Activated gamma-delta T cell treated with Interleukin-2 at 50 U/mL for 16 hours (primary cell): Measurements from ENCODE around the gene CDH22.

Source experiments
- DNase-seq: peaks from one replicate; pipeline ENCODE4 v3.0.0-alpha.2; 2020

The CDH22 gene

DNA sequence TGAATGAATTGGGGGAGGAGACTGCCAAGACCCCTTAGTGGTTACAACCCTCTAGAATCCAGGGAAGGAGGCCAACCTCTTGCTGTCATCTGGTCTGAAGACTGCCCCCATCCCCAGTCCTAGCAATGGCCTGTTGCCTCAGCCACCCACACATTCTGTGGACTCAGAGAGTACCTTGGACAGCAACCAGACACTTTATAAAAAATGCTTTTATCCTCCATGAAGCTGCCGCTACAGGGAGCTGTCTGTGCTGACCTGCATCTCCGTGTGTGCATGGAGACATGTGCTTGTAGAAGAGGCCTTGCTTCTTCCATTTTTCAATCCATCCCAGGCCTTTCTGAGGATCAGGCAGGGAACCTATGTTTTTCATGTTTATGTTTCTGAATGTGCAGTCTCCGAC is 15.2 kb downstream of the CDH22 start:
- DNase-seq: no peak

DNA sequence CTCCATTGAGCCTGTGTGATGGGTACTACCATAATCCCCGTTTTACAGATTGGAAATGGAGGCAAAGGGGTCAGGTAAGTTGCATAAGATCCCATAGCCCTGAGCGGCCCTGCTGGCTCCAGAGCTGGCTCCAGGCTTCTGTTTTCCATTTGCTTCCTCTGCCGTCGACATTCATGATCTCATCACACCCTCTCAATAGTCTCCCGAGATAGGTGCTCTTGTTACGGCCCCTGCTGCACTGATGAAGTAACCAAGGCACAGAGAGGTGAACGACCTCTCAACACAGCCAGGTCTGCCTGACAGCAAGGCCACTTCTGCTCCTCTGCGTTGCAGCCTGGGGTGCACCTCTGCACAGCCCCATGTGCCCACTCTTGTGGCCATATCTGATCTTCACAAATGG is 16.9 kb downstream of the CDH22 start:
- no peak for DNase-seq

DNA sequence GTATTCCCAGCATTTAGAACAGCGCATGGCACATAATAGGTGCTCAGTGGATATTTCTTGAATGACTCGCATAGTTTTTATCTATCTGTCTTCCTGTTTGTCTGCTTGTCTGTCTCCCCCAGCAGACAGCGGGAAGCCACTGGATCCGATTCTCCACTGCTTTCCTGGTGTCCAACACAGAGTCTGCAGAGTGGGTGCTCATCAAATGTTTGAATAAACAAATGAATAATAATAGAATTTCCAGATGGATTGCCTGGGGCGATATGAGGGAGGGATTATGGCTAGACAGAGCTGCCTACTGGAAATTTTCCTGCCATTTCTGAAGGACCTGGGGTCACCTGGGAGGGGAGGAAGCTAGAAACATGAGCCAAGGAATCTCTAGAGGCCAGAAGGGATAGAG is 18.9 kb downstream of the CDH22 start:
- DNase-seq: no peak

DNA sequence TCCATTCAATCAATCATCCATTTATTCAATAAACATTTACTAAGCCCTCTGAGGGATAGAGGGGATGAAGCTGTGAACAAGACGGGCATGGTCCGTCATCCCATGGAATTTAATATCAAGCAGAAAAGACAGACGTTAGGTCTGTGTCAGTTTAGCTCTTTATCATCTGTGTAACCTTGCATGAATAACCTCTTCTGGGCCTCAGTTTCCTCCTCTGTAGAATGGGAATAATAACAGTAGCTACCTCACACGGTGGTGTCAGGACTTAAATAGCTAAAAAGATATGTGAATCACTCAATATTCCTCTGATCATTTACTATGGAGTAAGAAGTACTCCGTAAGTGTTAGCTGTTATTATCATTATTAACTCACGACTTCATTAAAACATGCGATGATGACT is 21.3 kb downstream of the CDH22 start:
- DNase-seq: no peak

DNA sequence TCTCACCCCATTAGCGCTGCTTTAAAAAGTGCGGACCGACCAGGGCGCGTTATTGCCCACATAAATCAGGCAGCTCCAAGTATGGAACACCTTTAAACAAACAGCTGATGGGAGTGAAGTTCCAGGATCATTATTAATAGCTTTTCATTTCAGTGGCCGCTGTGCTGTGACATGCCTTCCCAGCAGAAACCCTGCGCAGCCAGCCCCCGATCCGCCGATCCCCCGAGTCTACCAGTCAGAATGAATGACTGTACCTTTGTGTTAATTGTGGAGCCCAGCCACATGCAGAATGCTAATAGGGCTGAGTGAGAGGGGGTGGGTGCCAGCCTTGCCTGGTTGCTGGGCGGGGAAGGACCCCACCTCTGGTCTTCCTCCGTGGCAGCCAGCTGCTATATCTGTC is 21.9 kb downstream of the CDH22 start:
- no peak for DNase-seq

DNA sequence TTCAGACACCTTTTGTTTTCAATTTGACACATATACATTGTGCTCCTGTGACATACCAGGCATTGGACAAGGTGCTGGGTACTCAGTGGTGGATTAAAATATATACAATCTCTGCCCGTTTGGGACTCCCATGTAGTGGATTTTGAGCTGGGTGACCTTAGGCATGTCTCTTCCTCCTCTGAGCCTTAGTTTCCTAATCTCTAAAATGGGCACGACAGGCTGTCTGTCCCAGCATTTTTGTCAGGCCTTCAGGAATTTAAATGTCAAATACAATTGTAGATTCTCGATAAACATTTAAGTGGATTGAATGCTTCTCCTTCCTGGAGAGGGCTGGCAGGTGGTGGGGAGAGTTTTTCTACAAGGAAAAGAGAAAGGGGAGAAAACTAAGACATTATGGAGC is 22.6 kb downstream of the CDH22 start:
- DNase-seq: no peak

DNA sequence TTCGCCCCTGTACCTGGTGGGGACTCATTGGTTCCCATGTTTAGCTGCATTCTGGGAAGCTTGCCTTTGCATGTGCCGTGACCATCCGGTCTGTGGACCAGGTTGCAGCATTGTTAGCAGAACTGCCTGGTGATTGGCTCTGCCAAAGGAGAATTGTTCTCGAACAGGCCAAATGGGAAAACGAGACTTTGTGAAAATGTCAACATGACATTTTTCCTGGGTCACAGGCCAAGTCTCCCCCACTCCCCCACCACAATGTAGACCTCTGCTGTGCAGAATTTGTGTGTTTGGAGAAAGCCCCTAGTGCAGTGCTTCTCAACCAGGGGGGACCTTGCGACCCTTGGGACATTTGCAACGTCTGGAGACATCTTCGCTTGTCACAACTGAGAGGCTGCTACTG is 23.2 kb downstream of the CDH22 start:
- DNase-seq: no peak

DNA sequence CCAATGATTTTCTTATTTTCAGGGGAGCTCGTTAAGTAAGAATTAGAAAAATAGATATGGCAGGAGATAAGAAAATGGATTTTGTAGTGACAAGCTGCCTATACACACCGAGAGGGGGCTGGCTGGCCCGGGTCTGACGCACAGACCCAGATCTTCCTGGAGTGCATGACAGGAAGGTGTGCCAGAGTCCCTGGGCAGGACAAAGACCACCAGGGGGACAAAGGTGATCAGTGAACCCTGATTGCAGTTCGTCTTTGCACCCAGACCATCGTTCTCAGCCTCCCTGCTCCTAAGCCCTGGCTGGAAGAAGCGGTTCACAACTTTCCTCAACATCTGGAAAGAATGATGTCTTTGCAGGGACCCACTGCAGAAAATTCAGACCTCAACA is 24.3 kb downstream of the CDH22 start:
- no peak for DNase-seq

DNA sequence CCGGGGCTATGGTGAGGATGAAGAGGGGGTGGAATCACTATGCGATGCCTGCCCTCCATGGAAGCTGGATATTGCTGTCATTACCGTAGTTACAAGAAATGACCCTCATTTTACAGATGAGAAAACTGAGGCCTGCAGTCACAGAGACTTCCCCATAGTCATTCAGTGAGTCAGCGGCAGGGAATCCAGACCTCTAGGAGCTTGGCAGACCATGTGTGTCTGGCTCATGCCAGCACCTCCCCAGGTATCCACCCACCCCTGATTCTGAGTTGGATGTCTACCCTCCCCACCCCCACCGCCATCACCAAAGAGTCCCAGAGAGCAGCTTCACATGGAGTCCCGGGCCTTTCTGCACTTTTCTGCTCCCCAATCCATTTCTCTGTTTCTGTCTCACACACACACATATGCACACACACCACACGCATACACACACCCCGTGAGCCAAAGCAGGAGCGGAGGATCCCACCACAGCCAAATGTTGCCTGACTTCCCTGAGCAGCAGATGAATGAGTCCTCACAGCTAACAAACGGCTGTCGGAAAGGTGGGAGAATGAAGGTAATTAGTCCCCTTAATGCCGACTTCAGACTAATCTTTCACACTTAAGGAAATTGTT is 24.8 kb downstream of the CDH22 start:
- DNase-seq: no peak

DNA sequence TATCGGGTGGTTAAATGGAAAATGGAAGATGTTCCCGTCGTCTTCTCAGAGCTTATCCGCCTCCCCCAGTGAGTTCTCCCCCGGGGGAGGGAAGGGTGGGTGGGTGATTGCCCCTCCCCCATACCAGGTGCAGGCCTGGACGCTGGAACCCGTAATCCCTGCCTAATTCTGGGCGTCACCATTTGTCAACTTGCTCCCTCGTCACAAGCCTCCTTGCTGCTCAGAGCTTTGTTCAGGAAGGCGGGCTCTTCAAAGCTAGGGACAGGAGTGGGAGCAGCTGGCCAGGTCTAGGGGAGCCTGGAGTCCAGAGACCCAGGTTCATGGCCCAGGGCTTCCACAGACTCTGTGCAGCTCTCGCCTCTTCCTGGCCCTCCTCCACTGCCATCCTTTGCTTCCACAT is 25.6 kb downstream of the CDH22 start:
- DNase-seq: no peak

DNA sequence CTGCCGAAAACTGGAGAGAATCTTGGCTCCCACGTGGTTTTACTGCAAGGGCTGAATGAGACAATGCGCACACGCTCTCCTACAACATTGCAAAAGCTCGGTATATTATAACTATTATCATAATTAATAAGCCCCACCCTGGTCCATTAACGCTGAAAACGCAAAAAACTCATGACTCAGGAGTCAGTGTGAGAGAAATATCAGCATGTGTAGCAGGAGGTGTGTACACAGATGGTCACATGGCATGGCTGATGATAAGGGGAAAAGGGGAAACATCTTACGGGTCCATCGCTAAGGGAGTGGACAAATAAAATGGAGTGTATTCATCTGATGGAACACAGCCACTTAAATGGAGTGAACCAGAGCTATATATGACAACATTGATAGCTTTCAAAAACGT is 29.2 kb downstream of the CDH22 start:
- no peak for DNase-seq

DNA sequence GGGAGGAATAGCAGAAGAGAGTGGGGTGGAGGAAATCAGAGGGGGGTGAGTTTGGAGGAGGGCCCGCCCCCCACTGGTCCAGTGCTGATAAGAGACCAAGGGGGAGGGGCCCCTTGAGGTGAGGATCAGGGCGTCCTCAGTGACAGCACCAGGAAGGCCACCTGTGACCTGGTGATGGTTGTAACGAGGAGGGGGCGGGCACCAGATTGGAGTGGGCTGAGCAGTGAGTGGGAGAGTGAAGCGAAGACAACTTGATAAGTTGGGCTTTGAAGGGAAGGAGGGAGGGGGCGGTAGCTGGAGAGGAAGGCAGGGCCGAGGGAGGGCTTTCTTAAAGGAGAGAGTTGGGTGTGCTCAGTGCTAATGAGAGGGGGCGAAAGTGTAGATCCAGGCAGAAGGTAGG is 30.7 kb downstream of the CDH22 start:
- DNase-seq: no peak

DNA sequence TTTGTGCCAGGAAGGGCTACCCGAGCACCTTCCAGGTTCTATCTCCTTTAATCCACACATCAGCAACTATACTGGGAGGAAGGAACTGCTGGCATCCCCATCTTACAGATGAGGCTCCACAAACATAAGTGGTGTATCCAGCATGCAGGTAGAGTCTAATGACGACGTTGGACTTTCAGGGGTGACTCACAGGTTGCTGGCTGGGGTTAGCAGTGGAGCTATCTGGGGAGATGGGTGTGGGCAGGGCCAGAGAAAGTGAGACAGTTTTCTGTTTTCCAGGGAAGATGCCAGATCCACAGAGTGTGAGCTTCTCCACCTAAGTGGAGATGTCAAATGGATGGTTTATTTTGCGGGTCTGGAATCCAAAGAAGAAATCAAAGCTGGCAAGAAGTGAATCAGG is 31.8 kb downstream of the CDH22 start:
- DNase-seq: no peak

DNA sequence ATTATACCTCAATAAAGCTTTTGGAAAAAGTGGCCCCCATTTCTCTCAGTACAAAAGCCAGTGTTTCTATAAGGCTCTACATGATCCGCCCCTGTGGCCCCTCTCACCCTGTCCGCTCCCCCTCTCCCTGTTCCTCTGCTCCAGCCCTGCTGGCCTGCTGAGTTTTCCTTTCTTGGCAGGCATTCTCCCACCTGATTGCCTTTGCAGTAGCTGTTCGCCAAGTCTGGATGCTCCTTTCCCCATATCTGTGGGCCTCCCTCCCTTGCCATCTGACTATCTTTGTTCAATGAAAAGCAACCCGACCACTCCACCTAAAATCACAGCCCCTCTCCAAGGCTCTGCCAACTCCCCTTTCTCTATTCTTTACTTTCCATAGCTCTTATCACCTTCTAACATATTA is 33.2 kb downstream of the CDH22 start:
- DNase-seq: no peak

DNA sequence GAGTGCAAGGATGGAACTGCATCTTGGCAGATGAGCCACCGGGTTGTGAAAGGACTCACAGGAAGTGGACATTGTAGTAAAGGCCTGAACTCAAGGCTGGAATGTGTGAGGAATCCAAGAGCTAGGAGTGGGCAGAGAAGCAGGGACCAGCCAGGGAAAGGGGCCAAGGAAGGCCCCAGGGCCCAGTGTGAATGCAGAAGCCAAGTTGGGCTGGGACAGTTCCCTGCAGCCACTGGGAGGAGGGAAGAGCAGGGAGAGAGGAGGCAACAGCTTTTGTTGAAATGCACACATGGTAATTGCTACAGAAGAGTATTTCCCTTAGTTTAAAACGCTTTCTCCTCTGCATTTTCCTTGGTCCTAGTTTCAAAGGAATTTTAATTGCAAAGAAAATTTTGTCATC is 34.6 kb downstream of the CDH22 start:
- DNase-seq: no peak

DNA sequence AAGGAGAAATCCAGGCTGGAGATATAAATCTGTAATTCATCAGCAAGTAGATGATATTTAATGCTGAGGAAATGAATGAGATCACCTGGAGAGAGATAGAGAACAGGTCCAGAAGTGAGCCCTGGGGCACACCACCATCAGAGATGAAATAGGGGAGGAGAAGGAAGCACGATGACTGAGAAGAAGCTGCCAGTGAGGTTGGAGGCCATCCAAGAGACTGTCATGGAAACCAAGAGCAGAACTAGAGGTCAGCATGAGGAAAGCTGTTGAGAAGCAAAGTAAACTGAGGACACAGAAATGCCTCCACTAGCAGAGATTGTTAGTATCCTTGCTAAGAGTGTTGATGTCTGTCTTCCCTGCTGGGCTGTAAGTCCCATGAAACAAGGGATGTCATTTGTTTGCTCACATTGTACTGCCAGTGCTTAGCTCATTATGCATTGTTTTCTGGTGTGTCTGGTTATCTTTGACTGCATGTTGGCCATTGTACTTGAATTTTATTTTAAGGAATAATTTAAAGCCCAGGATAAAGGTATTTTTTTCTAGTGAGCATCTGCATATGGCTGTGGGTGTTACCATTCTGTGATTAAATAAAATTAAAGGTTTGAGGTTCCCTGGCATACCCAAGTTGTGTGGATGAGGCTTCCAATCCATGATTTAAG is 35.8 kb downstream of the CDH22 start:
- no peak for DNase-seq

DNA sequence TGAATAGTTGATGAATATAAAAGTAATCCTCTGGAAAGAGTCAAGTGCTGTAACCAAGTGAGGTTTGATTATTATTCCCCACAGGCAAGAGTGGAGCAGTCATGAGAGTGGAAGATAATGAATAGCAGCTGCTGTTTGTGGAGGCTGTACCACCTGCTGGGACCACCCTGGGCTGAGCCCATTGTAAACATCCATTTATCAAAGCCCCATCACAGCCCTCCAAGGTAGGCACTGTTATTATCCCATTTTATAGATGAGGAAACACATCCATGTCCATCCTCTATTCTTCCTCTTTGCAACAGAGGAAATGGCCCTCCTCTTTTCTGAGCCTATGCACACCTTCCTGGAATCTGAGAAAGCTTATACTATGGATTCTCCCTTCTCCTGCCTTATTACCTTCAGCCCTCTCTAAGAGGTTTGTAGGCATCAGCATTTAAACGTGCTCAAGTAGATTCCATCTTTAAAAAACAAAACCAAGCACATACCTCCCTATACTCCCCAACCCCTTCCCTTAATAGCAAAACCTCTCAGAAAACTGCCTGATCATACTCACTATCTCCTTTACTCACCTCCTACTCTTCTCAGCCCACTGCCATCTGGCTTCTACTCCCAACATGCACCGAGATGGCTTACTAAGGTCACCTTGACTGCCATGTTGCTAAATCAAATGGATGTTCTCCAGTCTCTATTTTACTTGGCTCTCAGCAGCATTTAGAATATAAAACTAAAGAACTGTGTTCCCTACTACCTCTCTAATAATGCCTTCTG is 37.1 kb downstream of the CDH22 start:
- DNase-seq: no peak

DNA sequence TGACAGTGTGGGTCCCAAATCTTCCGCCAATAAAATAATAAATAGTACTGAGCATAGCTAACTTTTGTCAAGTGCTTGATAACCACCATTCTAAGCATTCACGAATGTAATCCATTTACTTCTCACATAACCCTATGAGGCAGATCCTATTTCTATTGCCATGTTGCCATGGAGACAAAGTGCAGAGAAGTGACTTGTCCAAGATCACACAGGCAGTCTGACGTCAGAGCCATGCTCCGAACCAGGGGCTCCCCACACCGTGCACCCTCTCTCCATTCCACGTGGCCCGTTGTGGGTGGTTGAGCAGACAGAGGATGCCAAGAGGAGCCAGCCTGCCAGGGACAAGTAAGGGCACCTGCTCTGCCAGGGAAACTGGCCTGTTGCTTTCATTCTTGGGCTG is 38.9 kb downstream of the CDH22 start:
- no peak for DNase-seq

DNA sequence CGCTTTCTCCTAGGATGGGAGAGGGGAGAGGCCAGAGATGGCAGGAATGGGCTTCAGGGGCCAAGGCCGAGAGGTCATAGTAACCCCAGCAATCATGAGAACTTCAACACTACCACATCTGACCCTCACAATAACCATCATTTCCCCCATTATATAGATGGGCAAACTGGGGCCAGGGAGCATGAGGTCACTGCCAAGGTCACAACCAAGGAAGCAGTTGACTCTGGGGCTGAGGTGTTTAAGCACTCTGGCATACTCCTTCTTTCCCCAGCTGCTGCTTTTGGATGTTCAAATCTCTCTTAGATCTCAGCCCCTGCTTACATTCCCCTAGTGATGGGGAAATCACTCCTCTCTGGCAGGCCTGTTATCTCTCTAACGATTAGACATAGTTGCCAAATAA is 39.6 kb downstream of the CDH22 start:
- DNase-seq: no peak

DNA sequence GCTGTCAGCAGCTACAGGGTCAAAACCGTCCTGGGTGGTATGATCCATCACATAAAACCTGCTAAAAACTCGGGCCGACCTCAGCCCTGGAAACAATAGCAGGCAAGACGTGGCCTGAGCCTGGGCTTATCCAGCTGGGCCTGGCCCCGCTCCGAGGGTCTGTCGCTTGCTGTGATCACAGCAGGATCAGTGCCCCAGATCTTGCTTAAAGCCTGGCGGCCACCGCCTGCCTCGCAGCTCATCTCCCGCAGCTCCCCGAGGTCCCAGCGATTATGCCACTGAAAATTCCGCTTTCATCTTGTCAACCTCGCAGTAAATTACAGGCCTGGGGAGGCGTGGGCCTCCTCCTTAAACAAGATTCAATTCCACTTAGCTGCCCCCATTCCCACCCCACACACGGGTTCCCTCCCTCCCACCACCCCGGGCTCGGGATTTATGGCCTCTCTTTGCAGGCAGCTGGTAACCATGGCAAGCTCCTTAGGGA is 40.1 kb downstream of the CDH22 start:
- no peak for DNase-seq

DNA sequence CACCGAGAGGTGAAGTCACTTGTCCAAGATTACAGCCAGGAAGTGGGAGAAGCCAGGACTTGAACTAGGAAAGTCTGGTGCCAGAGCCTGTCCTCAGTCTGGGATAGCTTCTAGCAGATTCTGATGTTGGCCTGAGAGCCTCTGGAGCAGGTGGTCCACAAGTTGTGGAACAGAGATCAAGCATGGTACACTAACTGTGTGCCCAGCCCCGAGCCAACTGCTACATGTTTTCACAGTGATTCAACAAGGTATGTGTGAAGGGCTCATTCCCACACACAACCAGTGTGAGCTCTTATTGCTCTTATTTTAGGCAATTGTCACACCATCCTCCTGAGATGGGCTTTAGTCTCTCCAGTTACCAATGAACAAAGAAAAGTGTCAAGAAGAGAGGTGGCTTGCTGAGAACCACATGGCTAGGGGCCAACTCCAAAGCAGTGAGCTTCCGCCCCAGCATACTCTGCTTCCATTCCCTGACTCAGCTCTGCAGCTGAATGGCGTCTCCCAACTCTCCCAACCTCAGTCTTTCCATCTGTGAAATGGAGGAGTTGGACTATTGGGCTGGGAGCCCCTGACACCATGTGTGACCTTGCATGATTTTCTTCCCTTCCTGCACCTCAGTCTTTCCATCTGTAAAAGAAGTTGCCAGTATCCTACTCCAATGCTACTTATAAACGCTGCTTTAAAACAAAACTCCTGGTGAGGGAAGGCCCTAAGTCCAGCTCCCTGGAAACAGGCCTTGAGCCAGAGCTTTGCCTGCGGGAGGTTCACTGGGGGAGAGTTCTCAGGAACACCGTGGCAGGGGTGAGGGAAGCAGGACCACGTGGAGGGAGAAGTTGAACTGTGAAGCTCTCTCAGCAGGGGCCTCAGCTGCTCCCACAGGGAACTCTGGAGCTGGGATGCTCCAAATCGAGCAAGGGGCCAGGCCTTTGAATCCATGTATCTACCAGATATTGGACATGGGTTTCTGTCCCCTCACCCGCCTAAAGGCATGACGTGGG is 40.9 kb downstream of the CDH22 start:
- DNase-seq: no peak

DNA sequence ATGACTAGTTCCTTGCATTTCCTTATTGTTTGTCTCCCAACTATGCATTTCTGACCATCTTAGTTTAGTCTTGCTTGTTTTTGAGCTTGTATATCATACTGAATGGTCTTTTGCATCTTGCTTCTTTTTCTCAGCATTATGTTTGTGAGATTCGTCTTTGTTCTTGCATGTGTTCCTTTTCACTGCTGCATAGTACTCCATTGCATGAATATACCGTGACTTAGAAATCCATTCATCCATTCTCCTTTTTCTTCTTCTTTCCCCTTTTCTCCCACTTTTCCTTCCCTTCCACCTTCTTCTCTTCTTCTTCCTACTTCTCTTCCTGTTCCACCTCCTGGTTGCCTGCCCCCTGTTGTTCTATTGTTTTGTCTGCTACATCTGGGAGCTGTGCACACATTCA is 42.8 kb downstream of the CDH22 start:
- DNase-seq: no peak
